Activated T-helper 2 cell treated with anti-CD3 and anti-CD28 coated beads, Interferon-gamma antibody, Interleukin-2, Interleukin-4, amounts not matched to agents 10 μg/mL and 5 μg/mL and 100 μg/mL, durations not matched to agents 14 hours and 24 hours and 36 hours (primary cell): Measurements from ENCODE around the gene EP400. TPM values are rescaled to one million over a fixed set of nuclear protein-coding genes. Genes with fewer than 3 reads are reported as not detected.

Experiments
- DNase-seq: peaks from one replicate; pipeline ENCODE4 v3.0.0; 2021; ENCODE audit warnings: low spot score
- H3K27ac Mint-ChIP-seq: one replicate; pipeline ENCODE4 v1.8.0; 2021; ENCODE audit warnings: mixed read lengths
- H3K27me3 Mint-ChIP-seq: one replicate; pipeline ENCODE4 v1.8.0; 2021; ENCODE audit warnings: low read depth, mixed read lengths
- H3K36me3 Mint-ChIP-seq: one replicate; pipeline ENCODE4 v1.8.0; 2021; ENCODE audit warnings: low read depth, mixed read lengths
- H3K4me1 Mint-ChIP-seq: one replicate; pipeline ENCODE4 v1.8.0; 2021; ENCODE audit warnings: low read depth, mixed read lengths
- H3K4me3 Mint-ChIP-seq: one replicate; pipeline ENCODE4 v1.8.0; 2021; ENCODE audit warnings: low read depth, mild to moderate bottlenecking, moderate library complexity, mixed read lengths
- H3K9me3 Mint-ChIP-seq: one replicate; pipeline ENCODE4 v1.8.0; 2021; ENCODE audit warnings: mixed read lengths
- intact Hi-C: fragments of 100-400 bp; cut with micrococcal nuclease; formaldehyde crosslinking; loops from one replicate; pipeline ENCODE4 v1.15.1; 2023
- total RNA-seq: library from RNA; stranded (reverse); gene quantifications from 2 replicates; pipeline ENCODE4 v1.2.3, GENCODE V29; 2022

The EP400 gene
- total RNA-seq, 1 donor from 2014 or later, result 57.7 TPM

- Mint-ChIP-seq H3K36me3 (peaks cover 69% of the 10 kb centered on the region), H3K4me3 (no peak overlapping the region), H3K9me3 (no peaks in the 10 kb centered on the region), H3K27me3 (no peaks in the 10 kb centered on the region), H3K4me1 (no peaks in the 10 kb centered on the region), H3K27ac (no peak overlapping the region)
- DNase-seq, result no peak
- intact Hi-C loops, result no loop called here
Measured at GRCh38 chr12:132020292-132020691, 70.5 kb downstream of the EP400 start.

GRCh38 chr12:132021031-132021871 lies 71.5 kb downstream of the EP400 start:
- Mint-ChIP-seq H3K4me3 (no peak overlapping the region), H3K36me3 (peaks cover 70% of the 10 kb centered on the region), H3K27me3 (no peaks in the 10 kb centered on the region), H3K27ac (no peak overlapping the region), H3K9me3 (no peaks in the 10 kb centered on the region), H3K4me1 (no peaks in the 10 kb centered on the region)
- no peak for DNase-seq
- intact Hi-C loops, result no loop called here

- H3K4me3 Mint-ChIP-seq, result no peak overlapping the region
- intact Hi-C loops, result no loop called here
- H3K9me3 Mint-ChIP-seq, result no peaks in the 10 kb centered on the region
- H3K27me3 Mint-ChIP-seq, result no peaks in the 10 kb centered on the region
- no peak for DNase-seq
- H3K4me1 Mint-ChIP-seq, result no peaks in the 10 kb centered on the region
- no peak overlapping the region for H3K27ac Mint-ChIP-seq
- peaks cover 70% of the 10 kb centered on the region for H3K36me3 Mint-ChIP-seq
Measured at GRCh38 chr12:132021965-132022364, 72.2 kb downstream of the EP400 start.

- H3K4me1 Mint-ChIP-seq, result no peaks in the 10 kb centered on the region
- H3K27ac Mint-ChIP-seq, result no peak overlapping the region
- no peak overlapping the region for H3K4me3 Mint-ChIP-seq
- no peaks in the 10 kb centered on the region for H3K9me3 Mint-ChIP-seq
- H3K36me3 Mint-ChIP-seq, result peaks cover 68% of the 10 kb centered on the region
- intact Hi-C loops, result no loop called here
- DNase-seq, result no peak
- H3K27me3 Mint-ChIP-seq, result no peaks in the 10 kb centered on the region
Measured at GRCh38 chr12:132023658-132024057, 73.9 kb downstream of the EP400 start.

- Mint-ChIP-seq H3K27me3 (no peaks in the 10 kb centered on the region), H3K36me3 (peaks cover 70% of the 10 kb centered on the region), H3K9me3 (no peaks in the 10 kb centered on the region), H3K4me1 (no peaks in the 10 kb centered on the region), H3K27ac (no peak overlapping the region), H3K4me3 (no peak overlapping the region)
- no peak for DNase-seq
- intact Hi-C loops, result no loop called here
Measured at GRCh38 chr12:132024758-132025157, 75.0 kb downstream of the EP400 start.

GRCh38 chr12:132025526-132025925 lies 75.8 kb downstream of the EP400 start:
- DNase-seq, result no peak
- H3K9me3 Mint-ChIP-seq, result no peaks in the 10 kb centered on the region
- peaks cover 73% of the 10 kb centered on the region for H3K36me3 Mint-ChIP-seq
- H3K4me3 Mint-ChIP-seq, result no peak overlapping the region
- intact Hi-C loops, result no loop called here
- no peaks in the 10 kb centered on the region for H3K27me3 Mint-ChIP-seq
- H3K27ac Mint-ChIP-seq, result no peak overlapping the region
- no peaks in the 10 kb centered on the region for H3K4me1 Mint-ChIP-seq

GRCh38 chr12:132026061-132026795 lies 76.5 kb downstream of the EP400 start:
- no peaks in the 10 kb centered on the region for H3K9me3 Mint-ChIP-seq
- H3K27me3 Mint-ChIP-seq, result no peaks in the 10 kb centered on the region
- H3K4me3 Mint-ChIP-seq, result no peak overlapping the region
- no peak for DNase-seq
- H3K36me3 Mint-ChIP-seq, result peaks cover 76% of the 10 kb centered on the region
- no peaks in the 10 kb centered on the region for H3K4me1 Mint-ChIP-seq
- no peak overlapping the region for H3K27ac Mint-ChIP-seq
- intact Hi-C loops, result no loop called here

- no peaks in the 10 kb centered on the region for H3K9me3 Mint-ChIP-seq
- H3K27ac Mint-ChIP-seq, result no peak overlapping the region
- intact Hi-C loops, result no loop called here
- no peak overlapping the region for H3K4me3 Mint-ChIP-seq
- H3K36me3 Mint-ChIP-seq, result peaks cover 72% of the 10 kb centered on the region
- H3K27me3 Mint-ChIP-seq, result no peaks in the 10 kb centered on the region
- no peaks in the 10 kb centered on the region for H3K4me1 Mint-ChIP-seq
- no peak for DNase-seq
Measured at GRCh38 chr12:132026796-132027500, 77.2 kb downstream of the EP400 start.

- no peak for DNase-seq
- Mint-ChIP-seq H3K36me3 (peaks cover 72% of the 10 kb centered on the region), H3K4me1 (no peaks in the 10 kb centered on the region), H3K9me3 (no peaks in the 10 kb centered on the region), H3K4me3 (no peak overlapping the region), H3K27ac (no peak overlapping the region), H3K27me3 (no peaks in the 10 kb centered on the region)
- intact Hi-C loops, result no loop called here
Measured at GRCh38 chr12:132027636-132028035, 77.9 kb downstream of the EP400 start.

GRCh38 chr12:132028111-132028510 lies 78.4 kb downstream of the EP400 start:
- intact Hi-C loops, result no loop called here
- Mint-ChIP-seq H3K27me3 (no peaks in the 10 kb centered on the region), H3K36me3 (peaks cover 72% of the 10 kb centered on the region), H3K27ac (no peak overlapping the region), H3K9me3 (no peaks in the 10 kb centered on the region), H3K4me3 (no peak overlapping the region), H3K4me1 (no peaks in the 10 kb centered on the region)
- no peak for DNase-seq

- Mint-ChIP-seq H3K27me3 (no peaks in the 10 kb centered on the region), H3K4me3 (no peak overlapping the region), H3K27ac (no peak overlapping the region), H3K36me3 (peaks cover 75% of the 10 kb centered on the region), H3K9me3 (no peaks in the 10 kb centered on the region), H3K4me1 (no peaks in the 10 kb centered on the region)
- intact Hi-C loops, result no loop called here
- DNase-seq, result no peak
Measured at GRCh38 chr12:132029503-132030300, 80.0 kb downstream of the EP400 start.

GRCh38 chr12:132030367-132031038 lies 80.8 kb downstream of the EP400 start:
- Mint-ChIP-seq H3K27me3 (no peaks in the 10 kb centered on the region), H3K4me1 (no peaks in the 10 kb centered on the region), H3K27ac (no peak overlapping the region), H3K4me3 (no peak overlapping the region), H3K36me3 (peaks cover 75% of the 10 kb centered on the region), H3K9me3 (no peaks in the 10 kb centered on the region)
- no peak for DNase-seq
- intact Hi-C loops, result no loop called here
